Muscle of arm (tissue), 12 donors: ENCODE measurements around the gene UBC. TPM values are rescaled to one million over a fixed set of nuclear protein-coding genes. Genes with fewer than 3 reads are reported as not detected.
"Not testable (repeated sequence)": the region's sequence is repeated elsewhere in the genome, so short reads cannot be mapped to it uniquely, and the experiment has no call there.

Experiments used
- DNase-seq: peaks from one replicate; pipeline ENCODE4 v3.0.0-alpha.2; 2013
- polyA plus RNA-seq, 12 donors: library from polyadenylated mRNA; unstranded; fragments of 120-200 nt; gene quantifications; one replicate each; pipeline ENCODE4 v1.2.1, GENCODE V29; 2013; ENCODE audit not compliant: insufficient read length in 12 of 12

The UBC gene
- polyA plus RNA-seq, 12 donors, result 500 to 913 (median 790) TPM; not detected in 1

DNA sequence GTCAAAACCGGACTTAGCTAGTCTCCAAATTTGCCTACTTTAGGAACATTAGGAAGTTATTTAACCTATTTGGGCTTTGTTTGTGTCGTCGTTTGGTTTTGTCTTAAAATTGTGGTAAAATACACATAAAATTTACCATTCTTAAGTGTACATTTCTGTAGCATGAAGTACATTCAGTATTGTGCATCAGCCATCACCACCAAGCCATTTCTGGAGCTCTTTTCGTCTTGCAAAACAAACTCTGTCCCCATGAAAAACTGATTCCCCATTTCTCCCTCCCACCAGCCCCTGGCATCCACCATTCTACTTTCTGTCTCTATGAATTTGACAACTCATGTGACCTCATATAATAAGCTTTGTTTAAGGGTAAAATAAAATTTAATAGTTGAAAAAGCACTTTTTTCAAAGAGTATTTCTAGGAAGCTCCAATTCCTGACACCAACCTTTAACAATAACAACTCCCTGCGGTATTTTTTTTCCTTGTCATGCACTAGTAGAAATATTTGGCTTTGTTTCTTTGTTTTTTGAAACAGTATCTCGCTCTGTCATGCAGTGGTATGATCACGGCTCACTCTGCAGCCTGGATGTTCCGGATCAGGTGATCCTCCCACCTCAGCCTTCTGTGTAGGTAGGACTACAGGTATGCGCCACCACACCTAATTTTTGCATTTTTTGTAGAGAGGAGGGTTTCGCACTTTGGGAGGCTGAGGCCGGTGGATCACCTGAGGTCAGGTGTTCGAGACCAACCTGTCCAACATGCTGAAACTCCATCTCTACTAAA, 3.6 kb upstream of the UBC start:
- no peak for DNase-seq

DNA sequence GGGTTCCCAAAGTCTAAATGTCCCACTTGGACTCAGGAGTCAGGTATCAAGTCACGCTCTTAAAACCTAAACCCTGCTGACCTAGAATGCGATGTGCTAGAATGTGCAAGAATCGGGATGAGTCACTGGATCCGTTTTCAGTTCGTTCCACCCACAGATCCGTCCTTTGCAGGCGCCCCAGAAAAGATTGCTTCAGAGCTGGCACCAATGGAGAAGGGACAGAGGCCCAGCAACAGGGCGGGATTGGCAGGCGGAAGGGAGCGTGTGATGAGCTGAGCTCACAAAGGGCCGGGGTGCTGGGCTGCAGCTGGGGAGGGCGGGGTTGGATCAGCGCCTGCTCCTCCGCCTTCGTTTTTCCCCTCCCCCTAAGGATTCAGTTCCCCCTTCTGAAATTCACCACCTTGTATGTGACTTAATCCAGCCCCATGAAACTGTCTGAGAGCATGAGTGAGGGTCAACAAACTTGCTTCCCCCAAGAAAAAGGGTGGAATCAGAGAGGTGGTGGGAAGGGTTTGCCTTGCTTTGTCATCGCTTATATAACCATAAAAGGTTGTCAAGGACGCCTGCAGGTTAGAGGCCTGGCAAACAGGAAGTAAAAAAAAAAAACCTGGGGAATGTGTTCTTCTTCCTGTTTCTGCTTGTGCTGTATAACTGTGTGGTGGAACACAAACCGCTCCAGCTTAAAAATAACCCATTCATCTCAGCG, 2.8 kb upstream of the UBC start:
- DNase-seq, result peak; percentile 99

DNA sequence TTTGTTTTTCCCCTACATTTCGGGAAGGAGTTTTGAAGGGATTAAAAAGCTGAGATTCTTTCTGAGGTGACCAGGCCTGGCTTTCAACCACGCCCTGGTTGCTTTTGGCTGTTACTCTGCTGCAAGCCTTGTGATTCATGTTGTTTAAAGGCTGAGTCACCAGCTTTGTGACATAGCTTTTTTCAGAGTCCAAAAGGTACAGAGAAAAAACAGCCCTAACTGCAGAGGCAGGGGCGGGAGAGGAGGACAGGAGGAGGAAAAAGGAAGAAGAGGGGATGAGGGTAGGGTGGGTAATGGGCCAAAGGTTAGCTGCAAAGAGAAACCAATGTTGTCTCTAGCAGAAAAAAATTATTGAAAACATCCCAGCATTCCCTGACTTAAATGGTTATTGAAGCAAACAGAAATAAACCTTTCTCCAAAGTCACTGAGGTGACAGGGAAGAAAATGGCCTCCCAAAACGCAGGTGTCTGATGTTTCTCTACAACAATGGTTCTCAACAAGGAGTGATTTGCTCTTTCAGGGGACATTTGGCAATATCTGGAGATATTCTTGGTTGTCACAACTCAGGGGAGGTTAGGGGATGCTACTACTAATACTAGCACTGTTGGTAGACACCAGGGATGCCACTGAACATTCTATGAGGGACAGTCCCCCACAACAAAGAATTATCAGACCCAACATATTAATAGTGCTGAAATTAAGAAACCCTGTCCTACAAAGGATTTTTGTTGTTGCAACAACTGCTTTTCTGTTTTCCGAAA, 2.1 kb upstream of the UBC start:
- no peak for DNase-seq

DNA sequence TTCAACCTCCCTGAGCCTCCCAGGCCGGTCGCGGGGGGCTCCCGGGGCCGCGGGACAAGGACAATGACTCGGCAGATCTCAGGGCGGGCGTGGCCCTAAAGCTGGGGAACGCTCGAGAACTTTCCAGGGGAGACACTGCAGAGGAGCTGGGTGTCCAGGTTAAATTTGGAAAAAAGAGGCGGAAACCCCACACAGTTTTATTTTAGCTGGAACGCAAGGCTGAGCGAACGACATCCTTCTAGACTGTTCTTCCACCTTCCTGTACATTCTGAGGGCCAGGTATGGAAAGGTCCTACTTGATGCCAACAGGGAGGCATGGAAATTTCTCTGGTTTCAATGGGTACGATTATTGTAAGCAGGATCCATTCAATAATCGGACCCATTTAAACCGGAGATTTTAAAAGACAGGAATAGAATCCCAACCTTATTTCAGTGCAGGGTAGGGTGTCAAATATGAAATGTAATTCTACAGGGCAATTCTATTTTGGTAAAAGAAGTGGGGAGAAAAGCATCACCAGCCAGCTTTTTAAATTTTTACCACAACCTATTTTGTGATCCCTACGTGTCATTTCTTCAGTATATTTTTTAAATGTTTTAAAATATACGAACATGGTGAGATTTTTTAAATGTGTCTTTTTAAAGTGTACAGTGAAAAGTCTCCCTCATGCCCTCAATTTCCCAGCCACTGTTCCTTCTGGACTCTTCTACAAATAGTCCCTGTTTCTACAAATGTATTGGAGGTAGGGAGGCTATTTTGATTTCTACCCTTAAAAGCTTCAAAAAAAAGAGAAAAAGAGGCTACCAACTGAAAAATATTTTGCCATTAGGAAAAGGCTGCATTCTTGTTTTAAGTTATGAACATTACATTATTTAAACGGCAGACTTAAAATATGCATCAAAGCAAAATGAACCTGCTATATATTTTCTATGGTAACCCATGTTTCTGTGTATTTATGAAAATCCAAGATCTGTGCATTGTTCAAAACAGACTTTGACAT, 1.1 kb upstream of the UBC start:
- no peak for DNase-seq

DNA sequence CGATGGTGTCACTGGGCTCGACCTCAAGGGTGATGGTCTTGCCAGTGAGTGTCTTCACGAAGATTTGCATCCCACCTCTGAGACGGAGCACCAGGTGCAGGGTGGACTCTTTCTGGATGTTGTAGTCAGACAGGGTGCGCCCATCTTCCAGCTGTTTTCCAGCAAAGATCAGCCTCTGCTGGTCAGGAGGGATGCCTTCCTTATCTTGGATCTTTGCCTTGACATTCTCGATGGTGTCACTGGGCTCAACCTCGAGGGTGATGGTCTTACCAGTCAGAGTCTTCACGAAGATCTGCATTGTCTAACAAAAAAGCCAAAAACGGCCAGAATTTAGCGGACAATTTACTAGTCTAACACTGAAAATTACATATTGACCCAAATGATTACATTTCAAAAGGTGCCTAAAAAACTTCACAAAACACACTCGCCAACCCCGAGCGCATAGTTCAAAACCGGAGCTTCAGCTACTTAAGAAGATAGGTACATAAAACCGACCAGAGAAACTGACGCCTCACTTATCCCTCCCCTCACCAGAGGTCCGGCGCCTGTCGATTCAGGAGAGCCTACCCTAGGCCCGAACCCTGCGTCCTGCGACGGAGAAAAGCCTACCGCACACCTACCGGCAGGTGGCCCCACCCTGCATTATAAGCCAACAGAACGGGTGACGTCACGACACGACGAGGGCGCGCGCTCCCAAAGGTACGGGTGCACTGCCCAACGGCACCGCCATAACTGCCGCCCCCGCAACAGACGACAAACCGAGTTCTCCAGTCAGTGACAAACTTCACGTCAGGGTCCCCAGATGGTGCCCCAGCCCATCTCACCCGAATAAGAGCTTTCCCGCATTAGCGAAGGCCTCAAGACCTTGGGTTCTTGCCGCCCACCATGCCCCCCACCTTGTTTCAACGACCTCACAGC, 717 bp downstream of the UBC start:
- DNase-seq, result no peak

DNA sequence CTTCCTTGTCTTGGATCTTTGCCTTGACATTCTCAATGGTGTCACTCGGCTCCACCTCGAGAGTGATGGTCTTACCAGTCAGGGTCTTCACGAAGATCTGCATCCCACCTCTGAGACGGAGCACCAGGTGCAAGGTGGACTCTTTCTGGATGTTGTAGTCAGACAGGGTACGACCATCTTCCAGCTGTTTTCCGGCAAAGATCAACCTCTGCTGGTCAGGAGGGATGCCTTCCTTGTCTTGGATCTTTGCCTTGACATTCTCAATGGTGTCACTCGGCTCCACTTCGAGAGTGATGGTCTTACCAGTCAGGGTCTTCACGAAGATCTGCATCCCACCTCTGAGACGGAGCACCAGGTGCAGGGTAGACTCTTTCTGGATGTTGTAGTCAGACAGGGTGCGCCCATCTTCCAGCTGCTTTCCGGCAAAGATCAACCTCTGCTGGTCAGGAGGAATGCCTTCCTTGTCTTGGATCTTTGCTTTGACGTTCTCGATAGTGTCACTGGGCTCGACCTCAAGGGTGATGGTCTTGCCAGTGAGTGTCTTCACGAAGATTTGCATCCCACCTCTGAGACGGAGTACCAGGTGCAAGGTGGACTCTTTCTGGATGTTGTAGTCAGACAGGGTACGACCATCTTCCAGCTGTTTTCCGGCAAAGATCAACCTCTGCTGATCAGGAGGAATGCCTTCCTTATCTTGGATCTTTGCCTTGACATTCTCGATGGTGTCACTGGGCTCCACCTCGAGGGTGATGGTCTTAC, 1.7 kb downstream of the UBC start:
- DNase-seq, result not testable (repeated sequence)

DNA sequence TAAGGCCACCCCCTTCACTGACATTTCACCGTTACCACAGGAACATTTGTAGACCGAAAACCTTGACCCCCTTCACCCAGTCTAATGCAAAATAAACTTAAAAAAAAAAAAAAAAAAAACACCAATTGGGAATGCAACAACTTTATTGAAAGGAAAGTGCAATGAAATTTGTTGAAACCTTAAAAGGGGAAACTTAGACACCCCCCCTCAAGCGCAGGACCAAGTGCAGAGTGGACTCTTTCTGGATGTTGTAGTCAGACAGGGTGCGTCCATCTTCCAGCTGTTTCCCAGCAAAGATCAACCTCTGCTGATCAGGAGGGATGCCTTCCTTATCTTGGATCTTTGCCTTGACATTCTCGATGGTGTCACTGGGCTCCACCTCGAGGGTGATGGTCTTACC, 2.9 kb downstream of the UBC start:
- DNase-seq, result not testable (repeated sequence)

DNA sequence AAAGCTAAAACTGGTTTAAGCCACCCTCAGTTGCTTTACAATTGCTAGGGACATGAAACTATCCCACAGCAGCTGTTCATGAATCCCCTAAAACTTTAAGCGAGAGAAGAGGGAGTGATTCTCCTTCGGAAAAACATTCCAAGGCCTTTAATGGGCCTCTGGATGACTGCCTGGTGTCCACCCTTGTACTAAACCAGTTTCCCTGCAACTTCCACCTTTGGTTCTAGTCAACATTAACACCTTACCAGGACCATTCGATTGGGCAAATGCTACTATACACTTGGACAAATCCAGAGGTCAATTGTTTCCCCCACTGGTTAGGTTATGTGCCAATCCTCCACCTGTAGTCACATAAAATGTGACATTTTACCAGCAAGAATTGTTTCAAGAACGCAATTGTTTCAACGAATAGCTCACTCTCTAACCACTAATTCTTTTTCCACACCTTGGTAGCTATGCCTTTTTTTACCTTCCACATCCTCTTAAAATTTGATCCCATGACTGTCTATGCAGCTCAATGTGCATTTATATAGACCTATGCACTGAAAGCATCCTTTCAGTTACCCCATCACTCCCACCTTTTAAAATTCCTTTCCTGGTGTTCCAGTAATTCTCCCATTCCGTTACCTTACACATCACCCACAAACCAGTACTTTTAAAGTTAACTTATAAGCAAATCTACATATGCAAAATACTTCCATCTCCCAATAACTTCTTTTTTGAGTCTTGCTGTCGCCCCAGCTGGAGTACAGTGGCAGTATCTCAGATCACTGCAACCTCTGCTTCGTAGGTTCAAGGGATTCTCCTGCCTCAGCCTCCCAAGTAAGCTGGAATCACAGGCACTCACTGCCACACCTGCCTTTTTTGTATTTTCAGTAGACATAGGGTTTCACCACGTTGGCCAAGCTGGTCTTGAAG, 3.6 kb downstream of the UBC start:
- no peak for DNase-seq

DNA sequence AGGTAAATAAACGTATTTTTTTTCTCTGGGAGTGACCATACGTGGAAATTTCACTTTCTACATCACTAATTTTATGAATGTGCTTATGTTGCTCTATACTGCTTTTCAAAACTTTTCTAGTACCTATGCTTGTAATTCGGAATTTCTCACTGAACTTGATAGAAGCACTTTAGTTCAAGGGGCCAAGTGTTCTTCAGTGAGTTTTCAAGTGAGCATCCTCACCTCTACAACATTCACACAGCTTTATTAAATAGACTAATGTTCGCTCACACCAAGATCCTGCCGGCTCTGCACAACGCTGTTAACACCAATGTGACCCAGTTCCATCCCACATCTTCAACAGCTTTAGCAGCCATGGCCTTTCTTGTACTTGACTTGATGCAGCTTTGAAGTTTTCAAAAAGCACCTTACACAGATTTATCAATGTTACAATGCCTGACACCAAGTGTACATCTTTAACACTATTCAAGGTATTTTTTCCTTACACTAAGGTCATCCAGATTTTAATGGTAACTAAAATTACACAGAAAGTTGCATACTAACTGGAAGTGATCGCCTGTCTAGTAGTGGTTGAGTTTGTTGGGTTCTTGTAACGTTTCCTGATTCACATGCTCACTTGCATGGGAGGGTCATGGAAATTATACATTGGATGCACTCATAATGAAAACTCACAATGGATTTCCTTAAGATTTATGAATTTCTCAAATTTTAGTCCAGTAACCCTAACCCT, 4.5 kb downstream of the UBC start:
- DNase-seq, result no peak

DNA sequence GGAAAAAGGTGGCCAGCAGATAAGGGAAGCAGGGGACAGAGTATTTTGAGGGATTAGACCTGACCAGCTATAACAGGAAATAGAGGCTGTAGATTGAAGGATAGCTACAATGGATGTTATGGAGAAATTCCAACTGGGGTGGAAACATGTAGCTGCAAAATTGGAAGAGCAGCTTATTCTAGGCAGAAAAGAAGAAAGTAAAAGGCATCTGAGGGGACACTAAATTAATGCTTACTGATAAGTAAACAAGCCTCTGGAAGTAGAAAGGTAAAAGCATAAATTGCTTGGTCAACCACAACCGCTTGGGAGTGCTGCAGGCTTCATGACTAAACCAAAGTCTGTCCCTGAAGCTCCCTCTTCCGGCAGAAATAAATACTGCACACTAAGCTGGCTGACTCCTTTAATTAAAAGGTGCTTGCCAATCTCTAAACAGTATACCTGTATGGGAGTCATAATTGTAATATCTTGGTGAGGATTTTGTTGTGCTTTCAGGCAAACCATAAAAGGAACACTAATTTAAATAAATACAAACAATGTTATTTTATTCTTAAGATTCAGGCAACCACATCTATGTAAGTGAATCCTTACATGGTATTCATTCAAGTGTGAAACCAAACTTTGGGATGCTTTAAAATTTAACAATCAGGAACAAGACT, 7.7 kb downstream of the UBC start:
- DNase-seq, result peak; percentile 95

DNA sequence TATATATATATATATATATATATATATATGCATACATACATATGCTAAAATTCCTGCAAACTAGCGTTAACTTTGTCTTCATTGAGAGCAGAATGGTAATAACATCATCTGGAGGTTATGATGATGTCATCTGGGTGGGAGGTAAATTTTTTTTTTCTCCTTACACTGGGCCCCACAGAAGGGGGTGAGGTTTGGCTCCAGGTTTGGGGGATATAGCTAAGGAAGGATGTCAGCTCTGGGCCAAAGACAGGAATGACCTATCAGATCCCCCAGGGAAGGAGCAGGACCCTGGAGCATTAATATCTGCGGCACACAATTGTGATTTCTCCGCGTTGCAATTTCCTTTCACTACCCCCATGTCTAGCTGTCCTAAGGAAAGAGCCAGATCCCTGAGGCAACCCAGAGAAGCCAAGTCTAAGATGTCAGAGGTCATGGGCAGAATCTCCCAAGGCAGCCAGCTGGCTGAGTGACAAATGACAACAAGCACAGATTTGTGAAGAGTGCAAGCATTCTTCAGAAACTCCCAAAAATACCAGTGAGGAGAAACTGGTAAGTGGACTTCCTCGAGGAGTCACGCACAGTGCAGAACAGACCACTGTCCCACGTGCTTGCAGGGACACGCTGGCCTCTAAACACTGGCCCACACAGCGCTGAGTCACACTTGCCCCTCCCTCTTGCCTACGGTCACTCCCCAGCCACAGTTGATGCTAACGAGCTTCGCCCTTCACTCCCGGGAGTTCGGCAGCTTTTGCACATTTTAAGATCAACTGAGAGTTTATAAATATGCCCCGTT, 9.9 kb downstream of the UBC start:
- DNase-seq, result peak; percentile 61

DNA sequence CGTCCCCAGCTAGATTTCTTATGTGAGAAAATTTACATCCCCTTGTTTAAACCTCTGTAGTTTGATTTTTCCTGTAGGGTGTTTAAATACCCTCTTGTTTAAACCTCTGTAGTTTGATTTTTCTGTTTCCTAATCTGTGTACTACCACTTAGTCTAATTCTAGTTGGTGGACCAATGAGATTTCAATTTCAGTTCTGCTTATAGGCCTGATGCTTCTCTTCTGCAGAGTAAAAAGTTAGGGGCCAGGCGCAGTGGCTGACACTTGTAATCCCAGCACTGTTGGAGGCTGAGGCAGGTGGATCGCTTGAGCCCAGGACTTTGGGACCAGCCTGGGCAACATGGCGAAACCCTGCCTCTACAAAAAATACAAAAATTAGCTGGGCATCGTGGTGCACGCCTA, 11.5 kb downstream of the UBC start:
- no peak for DNase-seq

DNA sequence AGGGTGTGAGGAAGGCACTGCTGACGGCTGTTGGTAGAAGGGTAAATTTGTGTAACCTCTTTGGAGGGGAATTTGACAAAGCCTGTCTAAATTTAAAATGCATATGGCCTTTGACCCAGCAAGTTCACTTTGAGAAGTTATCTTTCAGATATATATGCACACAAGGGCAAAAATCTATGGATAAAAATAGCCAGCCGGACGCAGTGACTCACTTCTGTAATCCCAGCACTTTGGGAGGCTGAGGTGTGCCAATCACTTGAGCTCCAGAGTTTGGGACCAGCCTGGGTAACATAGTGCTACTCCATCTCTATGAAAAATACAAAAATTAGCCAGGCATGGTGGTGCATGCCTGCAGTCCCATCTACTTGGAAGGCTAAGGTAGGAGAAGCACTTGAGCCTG, 13.4 kb downstream of the UBC start:
- DNase-seq, result no peak

DNA sequence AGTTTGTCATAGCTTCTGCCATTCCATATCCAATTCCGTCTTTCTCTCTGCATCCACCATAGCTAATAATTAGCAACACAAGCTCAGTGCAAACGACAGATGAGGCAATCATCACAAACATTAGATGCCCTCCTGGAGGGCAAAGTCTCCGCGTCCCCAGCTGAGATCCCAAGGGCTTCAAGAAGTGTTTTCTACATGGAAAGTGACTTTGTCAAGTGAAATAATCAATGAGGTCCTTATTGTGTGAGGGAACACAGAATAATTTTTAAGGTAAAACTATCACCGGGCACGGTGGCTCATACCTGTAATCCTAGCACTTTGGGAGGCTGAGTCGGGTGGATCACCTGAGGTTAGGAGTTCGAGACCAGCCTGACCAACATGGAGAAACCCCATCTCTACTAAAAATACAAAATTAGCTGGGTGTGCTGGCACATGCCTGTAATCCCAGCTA, 14.1 kb downstream of the UBC start:
- not testable (repeated sequence) for DNase-seq

DNA sequence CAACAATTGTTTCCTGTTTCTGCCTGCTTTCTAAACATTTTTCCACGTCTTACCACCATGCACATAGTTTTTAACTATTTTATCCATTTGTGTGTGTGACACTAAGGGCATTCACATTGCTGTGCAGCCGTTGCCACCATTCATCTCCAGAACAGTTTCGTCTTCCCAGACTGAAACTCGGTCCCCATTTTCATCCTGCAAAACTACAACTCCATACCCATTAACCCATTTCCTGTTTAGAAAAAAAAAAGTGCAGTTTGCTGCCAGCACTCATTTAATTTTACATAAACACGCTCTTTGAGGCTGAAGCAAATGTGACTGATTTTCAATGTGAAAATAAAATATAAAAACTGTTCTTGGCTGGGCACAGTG, 15.5 kb downstream of the UBC start:
- no peak for DNase-seq
